HepG2 (cell line): ENCODE measurements around the gene KCNT2. TPM values are rescaled to one million over a fixed set of nuclear protein-coding genes. Genes with fewer than 3 reads are reported as not detected.

Experiments used
- ATAC-seq: fragments of 200-7000 bp; cut with Tn5 transposase; 3 replicates; pipeline ENCODE4 v1.9.1; 2020; ENCODE audit warnings: mild to moderate bottlenecking, moderate library complexity
- BruUV-seq: library from RNA; stranded (reverse); fragments of 400-500 nt; replicated peaks from 2 replicates; lab custom pipeline; 2021; lab: Mats Ljungman, UMichigan
- CTCF ChIA-PET: fragments of 300-600 bp; formaldehyde crosslinking; extraction: SDS; loops from one replicate; lab custom pipeline; 2021; ENCODE audit warnings: low total read pairs, inconsistent platforms, low intra/inter-chr PET ratio; lab: Yijun Ruan, JAX
- POLR2A ChIA-PET: fragments of 350-600 bp; sonication (Branson Sonifier 250); formaldehyde crosslinking; loops from one replicate; lab custom pipeline; 2020; ENCODE audit warnings: antibody characterized with exemption, inconsistent platforms; lab: Yijun Ruan, JAX
- DNase-seq: peaks from one replicate; pipeline ENCODE4 v3.0.0-alpha.2; 2015; ENCODE audit warnings: low spot score
- FAIRE-seq: peaks from 3 replicates; lab custom pipeline; 2011; peaks lifted over from hg19 to GRCh38; lab: Jason Lieb, UNC
- H2AFZ ChIP-seq: one replicate; pipeline ENCODE4 v1.6.1; 2011; ENCODE audit warnings: low read length, inconsistent platforms
- H3K27ac ChIP-seq: fragments of 300-600 bp; 3 replicates; pipeline ENCODE4 v1.8.0; 2011; ENCODE audit warnings: mixed run types, mild to moderate bottlenecking, mixed read lengths, low read length, inconsistent platforms; ENCODE audit not compliant: insufficient read depth; ENCODE audit errors: extremely low read length
- H3K27me3 ChIP-seq, 2 experiments: fragments of 200-600 bp in 1 of 2; 2 replicates in 1 of 2; 3 replicates in 1 of 2; pipeline versions ENCODE4 v1.6.0 to v1.8.0; 2011; ENCODE audit warnings: low read length in 2 of 2, mild to moderate bottlenecking in 2 of 2, moderate library complexity in 2 of 2, inconsistent platforms in 1 of 2; ENCODE audit not compliant: insufficient read depth in 2 of 2, control insufficient read depth in 1 of 2
- H3K36me3 ChIP-seq, 2 experiments: fragments of 200-600 bp in 1 of 2; replicated peaks in 1 of 2; 2 replicates in 1 of 2; 3 replicates in 1 of 2; pipeline versions ENCODE4 v1.5.1 to v1.8.0; 2011; ENCODE audit warnings: low read length in 2 of 2, inconsistent platforms in 1 of 2; ENCODE audit not compliant: insufficient read depth in 2 of 2, control insufficient read depth in 1 of 2
- H3K4me1 ChIP-seq: 2 replicates; pipeline ENCODE4 v1.5.1; 2012; ENCODE audit warnings: low read length, inconsistent platforms; ENCODE audit not compliant: insufficient read depth
- H3K4me2 ChIP-seq: 2 replicates; pipeline ENCODE4 v1.6.0; 2011; ENCODE audit warnings: low read depth, low read length, inconsistent platforms
- H3K4me3 ChIP-seq, 3 experiments: fragments of 200-600 bp in 1 of 3; sonication (generic), shearing (Covaris generic) in 1 of 3; replicated peaks in 1 of 3; 2 replicates each; pipeline ENCODE4 v1.5.1; 2011 to 2016; ENCODE audit warnings: low read length in 3 of 3, inconsistent platforms in 2 of 3, low read depth in 2 of 3, mild to moderate bottlenecking in 2 of 3, control low read depth in 1 of 3, mixed read lengths in 1 of 3; ENCODE audit not compliant: insufficient read depth in 1 of 3
- H3K79me2 ChIP-seq: one replicate; pipeline ENCODE4 v1.6.1; 2011; ENCODE audit warnings: low read length, inconsistent platforms; ENCODE audit not compliant: insufficient read depth
- H3K9ac ChIP-seq: 2 replicates; pipeline ENCODE4 v1.6.0; 2011; ENCODE audit warnings: mild to moderate bottlenecking, low read depth, low read length, inconsistent platforms; ENCODE audit not compliant: insufficient read depth
- H3K9me3 ChIP-seq: 2 replicates; pipeline ENCODE4 v1.5.1; 2012; ENCODE audit warnings: mild to moderate bottlenecking, low read length
- H4K20me1 ChIP-seq: 2 replicates; pipeline ENCODE4 v1.6.0; 2011; ENCODE audit warnings: inconsistent platforms, mild to moderate bottlenecking, low read length, moderate library complexity; ENCODE audit not compliant: insufficient read depth
- DNMT1 ChIP-seq: sonication (generic); formaldehyde crosslinking; IDR thresholded peaks from 2 replicates; pipeline ENCODE4 v1.5.1; 2020; ENCODE audit warnings: mild to moderate bottlenecking, missing genetic modification reagents
- MAFF ChIP-seq: IDR thresholded peaks from 2 replicates; pipeline ENCODE4 v1.6.1; 2011; ENCODE audit warnings: low read depth, low read length, improper control_type of control experiment
- MAFK ChIP-seq, 2 experiments: IDR thresholded peaks in 1 of 2; conservative IDR thresholded peaks in 1 of 2; 2 replicates each; pipeline ENCODE4 v1.6.1; 2011; ENCODE audit warnings: improper control_type of control experiment in 2 of 2, low read length in 2 of 2
- NFRKB ChIP-seq: fragments of 450-650 bp; IDR thresholded peaks from 2 replicates; pipeline ENCODE4 v1.6.1; 2017
- TEAD3 ChIP-seq: optimal IDR thresholded peaks from 2 replicates; pipeline ENCODE3; 2016; ENCODE audit warnings: borderline replicate concordance
- TRIM24 ChIP-seq: sonication (generic); formaldehyde crosslinking; IDR thresholded peaks from 2 replicates; pipeline ENCODE4 v1.8.0; 2022; ENCODE audit warnings: mild to moderate bottlenecking, missing genetic modification reagents
- ZNF143 ChIP-seq: sonication (generic); formaldehyde crosslinking; IDR thresholded peaks from 2 replicates; pipeline ENCODE4 v1.4.0; 2020; ENCODE audit warnings: missing genetic modification reagents
- ZNF329 ChIP-seq: sonication (generic); formaldehyde crosslinking; IDR thresholded peaks from 2 replicates; pipeline ENCODE4 v1.9.0; 2021; ENCODE audit warnings: low read depth, mild to moderate bottlenecking, missing genetic modification reagents
- ZNF432 ChIP-seq: sonication (generic); formaldehyde crosslinking; IDR thresholded peaks from 2 replicates; pipeline ENCODE4 v1.5.0; 2020; ENCODE audit warnings: missing genetic modification reagents, mild to moderate bottlenecking, borderline replicate concordance
- ZNF547 ChIP-seq: sonication (generic); formaldehyde crosslinking; IDR thresholded peaks from 2 replicates; pipeline ENCODE4 v1.5.1; 2020; ENCODE audit warnings: mild to moderate bottlenecking, missing genetic modification reagents
- ZNF772 ChIP-seq: sonication (generic); formaldehyde crosslinking; IDR thresholded peaks from 2 replicates; pipeline ENCODE4 v1.5.0; 2020; ENCODE audit warnings: mild to moderate bottlenecking, missing genetic modification reagents
- WGBS: methylation state at CpG from one replicate; pipeline ENCODE4 v1.1.6; 2017; ENCODE audit warnings: low lambda C conversion rate; 5-methylcytosine and 5-hydroxymethylcytosine counted together
- in situ Hi-C: cut with HindIII; loops from 2 replicates; pipeline ENCODE4 v1.10.0; 2017; ENCODE audit warnings: low pct_unique_long_range_greater_than_20kb; ENCODE audit not compliant: extremely low pct_ligation_motif_present
- intact Hi-C: fragments of 100-400 bp; cut with micrococcal nuclease; formaldehyde crosslinking; loops from one replicate; pipeline ENCODE4 v1.10.0; 2022; ENCODE audit not compliant: unreplicated experiment
- polyA plus RNA-seq, 8 experiments: library from polyadenylated mRNA; depleted of rRNA in 3 of 8; stranded (reverse) in 7 of 8; unstranded in 1 of 8; fragments of >200 nt; fragmentation: Illumina TruSeq in 4 of 8; extraction: Trizol in 4 of 8; gene quantifications; 2 replicates each; pipeline versions ENCODE4 v1.2.1 to v1.2.3, GENCODE V29; 2011 to 2016; ENCODE audit warnings: low read depth in 4 of 8, missing spikeins in 1 of 8, mixed read lengths in 1 of 8; ENCODE audit not compliant: insufficient read depth in 1 of 8
- total RNA-seq, 5 experiments: library from RNA; depleted of rRNA; stranded (reverse); fragments of >200 nt; fragmentation: Illumina TruSeq; extraction: Trizol; gene quantifications; 2 replicates each; pipeline ENCODE4 v1.2.3, GENCODE V29; 2016; ENCODE audit warnings: low read depth in 1 of 5
- TF ChIP-seq, protein P1 (sequence below): fragments of 450-650 bp; IDR thresholded peaks from 2 replicates; pipeline ENCODE4 v1.6.1; 2017

KCNT2 gene
- total and polyA plus RNA-seq, 2 of the 13 experiments (the other 11 are each of a cell fraction or from before 2014, with no cell fraction given), result not detected

DNA sequence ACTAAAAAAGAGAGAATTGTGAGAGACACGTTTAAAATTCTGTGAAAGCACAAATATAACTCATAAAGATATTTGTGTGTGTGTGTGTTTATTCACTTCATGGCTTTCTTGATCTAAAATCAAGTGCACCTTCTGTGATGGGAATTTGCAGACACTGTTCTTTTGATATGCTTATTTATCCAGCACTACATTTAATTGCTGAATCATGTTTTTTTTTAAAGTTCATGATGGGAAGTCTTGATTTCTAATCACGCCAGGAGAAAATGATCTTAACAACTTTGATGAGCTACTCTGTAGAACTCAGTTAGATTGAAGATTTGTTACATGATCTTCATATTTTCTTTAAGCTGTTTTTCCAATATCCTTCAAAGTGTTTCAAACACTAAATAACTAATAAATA is 35.0 kb downstream of the KCNT2 start:
- no peaks in the 10 kb centered on the region for H3K79me2 ChIP-seq
- no peak overlapping the region for H2AFZ ChIP-seq
- TF ChIP-seq ZNF143 (no peak), DNMT1 (CRISPR knock-in tag) (no peak), ZNF329 (CRISPR knock-in tag) (no peak), ZNF772 (no peak), NFRKB (no peak), TRIM24 (no peak), MAFF (peak; percentile 78), ZNF547 (CRISPR knock-in tag) (no peak), MAFK (conservative IDR thresholded peaks at IDR 0.05 in 1 of 2, IDR thresholded peaks at IDR 0.05 in 1 of 2; ENCODE audit: low read length in 2 of 2) (peak; percentile 76 to 88), ZNF432 (CRISPR knock-in tag) (no peak), TEAD3 (CRISPR knock-in tag) (no peak)
- TF ChIP-seq, protein P1, sequence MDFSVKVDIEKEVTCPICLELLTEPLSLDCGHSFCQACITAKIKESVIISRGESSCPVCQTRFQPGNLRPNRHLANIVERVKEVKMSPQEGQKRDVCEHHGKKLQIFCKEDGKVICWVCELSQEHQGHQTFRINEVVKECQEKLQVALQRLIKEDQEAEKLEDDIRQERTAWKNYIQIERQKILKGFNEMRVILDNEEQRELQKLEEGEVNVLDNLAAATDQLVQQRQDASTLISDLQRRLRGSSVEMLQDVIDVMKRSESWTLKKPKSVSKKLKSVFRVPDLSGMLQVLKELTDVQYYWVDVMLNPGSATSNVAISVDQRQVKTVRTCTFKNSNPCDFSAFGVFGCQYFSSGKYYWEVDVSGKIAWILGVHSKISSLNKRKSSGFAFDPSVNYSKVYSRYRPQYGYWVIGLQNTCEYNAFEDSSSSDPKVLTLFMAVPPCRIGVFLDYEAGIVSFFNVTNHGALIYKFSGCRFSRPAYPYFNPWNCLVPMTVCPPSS, result no peak
- ChIA-PET POLR2A (no interaction called here), CTCF (no interaction called here)
- no peak overlapping the region for H3K4me3 ChIP-seq
- no peak for DNase-seq
- H3K4me1 ChIP-seq, result no peaks in the 10 kb centered on the region
- intact Hi-C loops, result no loop called here
- no peak overlapping the region for H3K27ac ChIP-seq
- no peak for ATAC-seq
- 1% methylated on average over 2 of the region's 2 CpGs for WGBS
- in situ Hi-C loops, result no loop called here
- H3K9me3 ChIP-seq, result no peaks in the 10 kb centered on the region
- no peak for FAIRE-seq
- no peak overlapping the region for H3K9ac ChIP-seq
- no peaks in the 10 kb centered on the region for H3K27me3 ChIP-seq
- H3K4me2 ChIP-seq, result no peak overlapping the region
- H3K36me3 ChIP-seq, result no peaks in the 10 kb centered on the region
- no TSS peak for BruUV-seq
- H4K20me1 ChIP-seq, result no peaks in the 10 kb centered on the region
